ENCODE data around the gene KDM4B. TPM values are rescaled to one million over a fixed set of nuclear protein-coding genes. Genes with fewer than 3 reads are reported as not detected.
A peak's percentile ranks its signal among the peaks of the same experiment; 100 is the strongest.
"Not testable (repeated sequence)": the region's sequence is repeated elsewhere in the genome, so short reads cannot be mapped to it uniquely, and the experiment has no call there.

The KDM4B gene
- total RNA-seq, 2 experiments from 2014 or later = 33.9 to 35.8 TPM

GRCh38 chr19:5152013-5152763 lies 183.3 kb downstream of the KDM4B start:
- ATAC-seq (no peak), DNase-seq (no peak)
- Mint-ChIP-seq H3K4me3 (no peak overlapping the region), H3K4me1 (no peaks in the 10 kb centered on the region), H3K27me3 (no peaks in the 10 kb centered on the region), H3K9me3 (ENCODE audit: low read depth) (no peaks in the 10 kb centered on the region), H3K36me3 (ENCODE audit: low read depth) (peaks cover 7% of the 10 kb centered on the region), H3K27ac (no peak overlapping the region)
- intact Hi-C loops (cut with DNase I, micrococcal nuclease) = loop anchor here in 1 of 2 experiments (5.0 kb wide), 1 partner anchor 100 kb away; no protein-coding TSS in a partner anchor
- ChIA-PET POLR2A (no interaction called here), CTCF (interaction anchor here (1.4 kb wide), 1 partner anchor 12 kb away, joined by 3 read pairs; no protein-coding TSS in a partner anchor)

GRCh38 chr19:5152767-5153532 lies 184.0 kb downstream of the KDM4B start:
- ChIA-PET POLR2A (no interaction called here), CTCF (interaction anchor here (0.6 to 1.4 kb wide), 2 partner anchors 11 to 100 kb away, joined by 3 read pairs; no protein-coding TSS in a partner anchor)
- Mint-ChIP-seq H3K4me1 (no peaks in the 10 kb centered on the region), H3K27ac (no peak overlapping the region), H3K9me3 (ENCODE audit: low read depth) (peaks cover 3% of the 10 kb centered on the region), H3K4me3 (no peak overlapping the region), H3K27me3 (no peaks in the 10 kb centered on the region), H3K36me3 (ENCODE audit: low read depth) (peaks cover 6% of the 10 kb centered on the region)
- DNase-seq (no peak), ATAC-seq (no peak)
- intact Hi-C loops (cut with DNase I, micrococcal nuclease) = loop anchor here in 1 of 2 experiments (5.0 kb wide), 1 partner anchor 101 kb away; no protein-coding TSS in a partner anchor

GRCh38 chr19:5153601-5154128 lies 184.8 kb downstream of the KDM4B start:
- DNase-seq (no peak), ATAC-seq (peak; percentile 11)
- intact Hi-C loops (cut with DNase I, micrococcal nuclease) = loop anchor here (1.0 to 5.0 kb wide), 2 partner anchors 101 to 105 kb away; no protein-coding TSS in a partner anchor
- H3K4me3 Mint-ChIP-seq = no peak overlapping the region
- no peaks in the 10 kb centered on the region for H3K27me3 Mint-ChIP-seq
- no peak overlapping the region for H3K27ac Mint-ChIP-seq
- H3K4me1 Mint-ChIP-seq = no peaks in the 10 kb centered on the region
- ChIA-PET POLR2A (no interaction called here), CTCF (interaction anchor here (1.4 kb wide), 1 partner anchor 10 kb away, joined by 3 read pairs; no protein-coding TSS in a partner anchor)
- peaks cover 5% of the 10 kb centered on the region for H3K36me3 Mint-ChIP-seq (ENCODE audit: low read depth)
- H3K9me3 Mint-ChIP-seq (ENCODE audit: low read depth) = peaks cover 6% of the 10 kb centered on the region

GRCh38 chr19:5154129-5154798 lies 185.4 kb downstream of the KDM4B start:
- Mint-ChIP-seq H3K27ac (peak overlapping the region; percentile 47), H3K4me3 (no peak overlapping the region), H3K27me3 (no peaks in the 10 kb centered on the region), H3K4me1 (no peaks in the 10 kb centered on the region), H3K36me3 (ENCODE audit: low read depth) (peaks cover 2% of the 10 kb centered on the region), H3K9me3 (ENCODE audit: low read depth) (peaks cover 11% of the 10 kb centered on the region)
- POLR2A ChIA-PET = no interaction called here
- CTCF ChIA-PET = interaction anchor here (0.7 kb wide), 1 partner anchor 108 kb away, joined by 3 read pairs; no protein-coding TSS in a partner anchor
- intact Hi-C loops (cut with DNase I, micrococcal nuclease) = loop anchor here (1.0 to 5.0 kb wide), 2 partner anchors 102 to 106 kb away; no protein-coding TSS in a partner anchor
- ATAC-seq = peak; percentile 84
- peak; percentile 72 for DNase-seq

GRCh38 chr19:5154799-5155426 lies 186.0 kb downstream of the KDM4B start:
- CTCF ChIA-PET = interaction anchor here (0.7 kb wide), 1 partner anchor 108 kb away, joined by 3 read pairs; no protein-coding TSS in a partner anchor

GRCh38 chr19:5155586-5156210 lies 186.8 kb downstream of the KDM4B start:
- Mint-ChIP-seq H3K9me3 (ENCODE audit: low read depth) (peaks cover 11% of the 10 kb centered on the region), H3K36me3 (ENCODE audit: low read depth) (peaks cover 2% of the 10 kb centered on the region), H3K4me3 (no peak overlapping the region), H3K27me3 (no peaks in the 10 kb centered on the region), H3K27ac (no peak overlapping the region), H3K4me1 (no peaks in the 10 kb centered on the region)
- ATAC-seq = no peak
- intact Hi-C loops (cut with DNase I, micrococcal nuclease) = no loop called here
- ChIA-PET POLR2A (no interaction called here), CTCF (no interaction called here)
- no peak for DNase-seq

More at GRCh38 chr19:5154799-5155426, 186.0 kb downstream of the KDM4B start:
- POLR2A ChIA-PET = no interaction called here
- H3K27ac Mint-ChIP-seq = no peak overlapping the region
- peaks cover 2% of the 10 kb centered on the region for H3K36me3 Mint-ChIP-seq (ENCODE audit: low read depth)
- H3K4me1 Mint-ChIP-seq = no peaks in the 10 kb centered on the region
- DNase-seq (no peak), ATAC-seq (no peak)
- intact Hi-C loops (cut with DNase I, micrococcal nuclease) = loop anchor here (1.0 to 5.0 kb wide), 2 partner anchors 103 to 107 kb away; no protein-coding TSS in a partner anchor
- no peak overlapping the region for H3K4me3 Mint-ChIP-seq
- peaks cover 11% of the 10 kb centered on the region for H3K9me3 Mint-ChIP-seq (ENCODE audit: low read depth)
- no peaks in the 10 kb centered on the region for H3K27me3 Mint-ChIP-seq

GRCh38 chr19:5156231-5156986 lies 187.5 kb downstream of the KDM4B start:
- Mint-ChIP-seq H3K4me1 (no peaks in the 10 kb centered on the region), H3K4me3 (no peak overlapping the region), H3K9me3 (ENCODE audit: low read depth) (peaks cover 11% of the 10 kb centered on the region), H3K27me3 (no peaks in the 10 kb centered on the region), H3K27ac (no peak overlapping the region), H3K36me3 (ENCODE audit: low read depth) (peaks cover 2% of the 10 kb centered on the region)
- ChIA-PET CTCF (no interaction called here), POLR2A (no interaction called here)
- intact Hi-C loops (cut with DNase I, micrococcal nuclease) = no loop called here
- ATAC-seq (no peak), DNase-seq (no peak)

GRCh38 chr19:5157186-5157585 lies 188.3 kb downstream of the KDM4B start:
- Mint-ChIP-seq H3K27me3 (no peaks in the 10 kb centered on the region), H3K27ac (no peak overlapping the region), H3K36me3 (ENCODE audit: low read depth) (peaks cover 2% of the 10 kb centered on the region), H3K4me1 (no peaks in the 10 kb centered on the region), H3K4me3 (no peak overlapping the region), H3K9me3 (ENCODE audit: low read depth) (peaks cover 11% of the 10 kb centered on the region)
- ChIA-PET POLR2A (no interaction called here), CTCF (no interaction called here)
- DNase-seq = no peak
- ATAC-seq = no peak
- intact Hi-C loops (cut with DNase I, micrococcal nuclease) = no loop called here

- intact Hi-C loops (cut with DNase I, micrococcal nuclease); DNase-seq; H3K4me3 Mint-ChIP-seq; H3K27ac Mint-ChIP-seq; H3K36me3 Mint-ChIP-seq (ENCODE audit: low read depth); H3K4me1 Mint-ChIP-seq; H3K27me3 Mint-ChIP-seq; ATAC-seq: not testable (repeated sequence)
- H3K9me3 Mint-ChIP-seq (ENCODE audit: low read depth) = peaks cover 11% of the 10 kb centered on the region
- ChIA-PET CTCF (interaction anchor here (1.1 kb wide), 1 partner anchor 12 kb away, joined by 4 read pairs; no protein-coding TSS in a partner anchor), POLR2A (interaction anchor here (0.6 kb wide), 1 partner anchor 203 kb away, joined by 7 read pairs; no protein-coding TSS in a partner anchor)
Measured at GRCh38 chr19:5158549-5159134, 189.7 kb downstream of the KDM4B start.
